Embryonic facial prominence (tissue), 1 donor: ENCODE results near the gene DDX56.

ENCODE experiments used
- DNase-seq: peaks from one replicate; pipeline ENCODE4 v3.0.0-alpha.2; 2016; ENCODE audit errors: extremely low spot score

DDX56 gene

DNA sequence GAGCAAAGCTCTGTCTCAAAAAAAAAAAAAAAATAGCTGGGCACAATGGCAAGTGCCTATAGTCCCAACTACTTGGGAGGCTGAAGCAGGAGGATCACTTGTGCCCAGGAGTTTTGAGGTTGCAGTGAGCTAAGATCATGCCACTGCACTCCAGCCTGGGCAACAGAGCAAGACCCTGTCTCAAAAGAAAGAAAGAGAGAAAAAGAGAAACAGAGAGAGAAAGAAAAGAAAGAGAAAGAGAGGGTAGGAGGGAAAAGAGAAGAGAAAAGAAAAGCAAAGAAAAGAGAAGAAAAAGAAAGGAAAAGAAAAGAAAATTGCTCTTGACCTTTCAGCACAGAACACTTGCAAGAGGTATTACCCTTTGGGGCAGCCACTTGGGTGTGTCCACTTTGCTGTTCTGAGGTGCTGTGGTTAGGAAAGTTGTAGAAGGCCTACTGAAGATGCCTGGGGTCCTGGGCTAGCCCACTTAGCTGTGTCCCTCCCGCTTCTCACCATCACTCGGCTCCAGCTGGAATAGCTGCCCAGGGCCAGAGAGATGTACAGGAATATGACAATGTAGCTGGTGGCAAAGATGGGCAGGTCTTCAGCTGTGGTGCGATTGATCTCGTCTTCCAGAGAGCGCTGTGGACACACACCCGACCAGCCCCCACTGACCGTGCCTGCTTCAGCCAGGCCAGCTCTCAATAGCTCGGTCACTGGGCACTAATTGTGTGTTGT lies 38.2 kb downstream of the DDX56 start:
- no peak for DNase-seq

DNA sequence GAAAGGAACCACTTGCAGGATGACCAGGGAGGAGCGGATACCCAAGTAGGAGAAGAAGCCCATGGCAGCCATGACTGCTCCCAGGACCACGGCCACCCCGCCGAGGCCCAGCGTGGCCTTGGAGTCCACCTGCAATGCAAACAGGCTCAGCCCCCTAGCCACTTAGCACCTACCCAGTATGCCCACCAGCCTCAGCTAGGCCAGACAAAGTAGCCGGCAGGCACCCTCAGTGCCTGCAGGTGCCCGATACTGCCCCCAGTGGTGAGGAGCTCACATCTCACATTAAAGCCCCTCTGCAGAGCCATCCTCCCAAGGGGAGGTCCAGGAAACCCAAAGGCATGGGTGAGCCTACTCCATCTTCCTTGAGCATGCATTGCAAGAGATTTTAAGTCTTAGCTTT lies 39.2 kb downstream of the DDX56 start:
- no peak for DNase-seq

DNA sequence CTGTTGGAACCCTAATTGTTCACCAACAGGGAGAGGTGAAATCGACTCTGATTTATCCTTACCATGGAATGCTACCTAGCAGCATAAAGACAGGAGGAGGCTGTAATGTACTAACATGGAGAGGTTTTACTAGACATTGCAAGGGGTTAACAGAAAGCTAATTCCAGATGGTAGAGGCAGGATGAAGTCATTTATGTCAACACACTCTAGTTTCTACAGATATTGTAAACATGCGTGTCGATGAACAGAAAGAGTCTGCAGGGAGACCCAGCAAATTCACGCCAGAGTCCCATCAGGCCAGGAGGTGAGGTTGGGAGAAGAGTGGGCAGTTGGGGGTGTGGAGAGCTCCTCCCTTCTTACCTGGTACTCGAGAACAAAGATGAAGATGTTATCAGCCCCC lies 39.6 kb downstream of the DDX56 start:
- DNase-seq: no peak

GRCh38 chr7:44533301-44534055 lies 40.2 kb downstream of the DDX56 start:
- no peak for DNase-seq

GRCh38 chr7:44531421-44532380 lies 42.0 kb downstream of the DDX56 start:
- DNase-seq: no peak

GRCh38 chr7:44530990-44531389 lies 42.7 kb downstream of the DDX56 start:
- DNase-seq: no peak

GRCh38 chr7:44524811-44525388 lies 48.8 kb downstream of the DDX56 start:
- no peak for DNase-seq

GRCh38 chr7:44522315-44522714 lies 51.4 kb downstream of the DDX56 start:
- no peak for DNase-seq

DNA sequence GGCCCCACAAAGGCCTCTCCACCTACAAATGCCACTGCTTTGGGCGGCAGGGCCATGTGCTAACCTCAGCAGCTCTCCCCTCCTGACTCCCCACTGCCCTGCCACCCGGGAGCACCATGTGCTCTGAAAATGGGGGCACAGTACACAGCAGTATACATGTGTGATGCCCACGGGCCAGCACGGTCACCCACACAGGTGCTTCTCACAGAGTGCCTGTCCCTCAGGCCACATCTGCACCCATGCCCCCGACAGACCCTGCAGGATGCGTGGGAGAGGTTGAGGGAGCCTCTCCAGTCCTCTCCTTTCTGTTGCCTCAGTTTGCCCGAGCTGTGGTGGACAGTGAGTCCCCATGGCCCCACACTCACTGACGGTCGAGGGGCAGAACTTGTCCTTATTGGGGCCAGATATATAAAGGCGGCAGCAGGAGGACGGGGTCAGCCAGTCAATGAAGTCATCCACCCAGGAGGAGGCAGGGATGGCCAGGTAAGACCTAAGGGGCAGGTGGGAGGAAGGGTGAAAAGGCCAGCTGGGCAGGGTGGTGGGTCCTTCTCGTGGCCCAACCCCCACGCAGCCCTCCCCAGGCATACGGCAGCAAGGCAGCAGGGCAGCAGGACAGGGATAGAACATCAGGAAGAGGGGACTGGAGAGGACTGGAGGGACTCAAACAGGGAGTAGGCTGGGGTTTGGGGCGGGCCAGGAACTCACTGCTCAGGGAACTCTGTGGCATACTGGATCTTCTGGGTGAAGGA lies 52.2 kb downstream of the DDX56 start:
- DNase-seq: no peak

GRCh38 chr7:44520574-44520973 lies 53.1 kb downstream of the DDX56 start:
- no peak for DNase-seq

DNA sequence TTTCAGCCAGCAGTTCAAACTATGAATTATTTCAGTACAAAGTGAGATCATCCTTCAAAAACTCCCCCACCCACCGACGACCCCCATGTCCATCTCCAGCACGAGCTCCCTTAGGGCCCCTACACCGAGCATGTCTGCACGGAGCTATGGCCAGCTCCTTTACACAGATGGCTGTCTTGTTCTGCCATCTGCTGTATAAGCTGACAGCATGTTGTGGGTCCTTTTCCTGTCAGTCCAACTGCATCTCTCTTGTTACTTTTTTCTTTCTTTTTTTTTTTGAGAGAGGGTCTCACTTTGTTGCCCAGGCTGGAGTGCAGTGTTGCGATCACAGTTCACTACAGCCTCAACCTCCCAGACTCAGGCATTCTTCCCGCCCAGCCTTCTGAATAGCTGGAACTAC lies 54.2 kb downstream of the DDX56 start:
- no peak for DNase-seq

DNA sequence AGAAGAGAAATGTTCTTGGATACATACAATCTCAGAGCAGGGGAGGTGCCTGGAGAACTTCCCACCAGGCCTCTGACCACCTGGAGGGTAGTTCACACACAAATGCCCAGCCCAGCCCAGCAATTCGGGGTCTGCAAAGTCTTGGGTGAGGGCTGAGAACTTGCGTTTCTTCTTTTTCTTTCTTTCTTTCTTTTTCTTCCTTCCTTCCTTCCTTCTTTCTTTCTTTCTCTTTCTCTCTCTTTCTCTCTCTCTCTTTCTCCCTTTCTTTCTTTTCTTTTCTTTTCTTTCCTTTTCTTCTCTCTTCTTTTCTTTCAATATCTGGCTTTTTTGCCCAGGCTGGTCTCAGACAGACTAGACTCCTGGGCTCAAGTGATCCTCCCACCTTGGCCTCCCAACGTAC lies 54.9 kb downstream of the DDX56 start:
- DNase-seq: no peak

DNA sequence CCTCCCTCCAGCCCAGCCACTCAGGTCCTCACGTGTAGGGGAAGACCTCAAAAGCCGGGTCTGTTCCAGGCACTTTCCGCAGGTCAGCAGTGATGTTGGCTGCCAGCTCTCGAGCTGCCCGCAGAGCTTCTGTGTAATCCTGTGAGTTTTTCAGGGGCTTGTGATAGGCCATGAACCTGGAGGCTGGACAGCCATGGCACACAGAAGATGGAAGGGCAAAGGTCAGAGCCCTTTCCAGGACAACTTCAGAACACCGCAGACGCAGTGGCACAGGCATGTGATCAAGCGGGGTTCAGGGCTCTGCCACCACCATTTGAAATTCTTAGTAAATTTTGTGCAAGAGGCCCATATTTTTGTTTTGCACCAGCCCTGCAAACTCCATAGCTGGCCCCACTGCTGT lies 56.5 kb downstream of the DDX56 start:
- DNase-seq: no peak
